H54 (cell line): ENCODE data around the gene TOR1AIP2.

ENCODE experiments used
- DNase-seq: peaks from one replicate; pipeline ENCODE4 v3.0.0; 2011; ENCODE audit warnings: low spot score, mixed read lengths; ENCODE audit not compliant: insufficient read length
- FAIRE-seq: peaks from 3 replicates; lab custom pipeline; 2011; peaks lifted over from hg19 to GRCh38; lab: Jason Lieb, UNC
- POLR2A ChIP-seq: IDR thresholded peaks from 2 replicates; pipeline ENCODE4 v1.6.1; 2011; ENCODE audit warnings: low read depth, mild to moderate bottlenecking, low read length

Gene TOR1AIP2

DNA sequence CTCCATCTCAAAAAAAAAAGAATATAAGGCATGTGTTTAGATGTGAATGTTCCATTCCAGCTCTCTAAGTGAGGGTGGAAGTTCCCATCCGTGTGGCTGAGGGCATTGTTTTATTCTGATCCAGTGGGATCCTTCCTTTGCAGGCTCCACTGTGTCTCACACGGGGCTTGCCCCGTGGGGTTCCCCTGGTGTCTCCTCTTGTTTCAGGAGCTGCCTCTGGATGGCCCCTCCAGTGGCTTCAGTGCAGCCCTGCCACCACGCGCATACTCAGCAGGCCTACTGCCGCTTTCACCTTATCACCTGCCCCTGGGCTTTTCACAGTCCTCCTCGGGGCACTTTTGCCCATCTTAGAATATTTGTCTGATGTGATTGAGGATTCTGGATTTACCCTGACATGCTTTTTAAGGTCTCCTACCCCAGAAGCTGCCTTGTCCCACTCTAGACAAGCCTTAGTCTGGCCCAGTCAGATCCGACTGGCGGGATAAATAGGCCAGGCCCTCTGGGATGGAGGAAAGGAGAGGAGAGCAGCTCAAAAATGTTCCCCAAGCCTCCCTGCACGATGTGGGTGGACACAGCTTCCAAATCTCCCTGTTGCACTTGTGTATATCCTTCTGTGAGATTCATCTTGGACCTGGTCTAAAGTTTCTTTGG is 79.3 kb downstream of the TOR1AIP2 start:
- FAIRE-seq (no peak), DNase-seq (no peak)
- no peak for TF ChIP-seq POLR2A

- FAIRE-seq, result no peak
- DNase-seq, result no peak
- TF ChIP-seq POLR2A, result no peak
Observed at GRCh38 chr1:179794669-179795068, 82.9 kb downstream of the TOR1AIP2 start.

GRCh38 chr1:179794146-179794545 is 83.5 kb downstream of the TOR1AIP2 start:
- DNase-seq (no peak), FAIRE-seq (no peak)
- TF ChIP-seq POLR2A, result no peak

DNA sequence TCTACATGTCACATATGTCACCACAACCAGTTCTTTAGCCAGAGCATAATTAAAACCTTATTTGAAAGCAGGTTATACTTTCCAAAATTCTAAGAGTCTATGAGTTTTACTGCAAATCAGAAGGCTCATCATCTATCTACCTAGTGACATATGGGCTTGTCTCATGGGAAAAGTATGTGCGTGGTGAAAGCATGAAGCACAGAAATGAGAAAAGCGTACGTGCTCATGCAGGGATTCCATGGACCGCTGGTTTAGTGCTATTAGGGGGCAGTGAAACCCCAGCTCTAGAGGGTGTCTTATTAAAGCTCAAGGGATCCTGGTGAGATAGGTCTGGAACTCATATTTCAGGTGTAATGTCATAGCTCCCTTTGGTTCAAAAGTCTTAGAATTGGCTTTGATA is 84.3 kb downstream of the TOR1AIP2 start:
- no peak for DNase-seq
- FAIRE-seq, result no peak
- TF ChIP-seq POLR2A, result no peak
